ENCODE data around the gene ZNF506. TPM values are rescaled to one million over a fixed set of nuclear protein-coding genes. Genes with fewer than 3 reads are reported as not detected.

Gene ZNF506
- total RNA-seq (2022; extraction: Qiagen RNA extraction), result 0.12 to 0.39 TPM (median 0.15 TPM) in 5 replicates

GRCh38 chr19:19821366-19821951 is at the start of gene ZNF506:
Gene ZNF506, minus strand, starts transcription at chr19:19821750. Its CDS starts 147 bp downstream, at chr19:19821603.

GRCh38 chr19:19865750-19866610 is 44.4 kb upstream of the ZNF506 start, which contains the start of gene ZNF253:
Gene ZNF253, plus strand, starts transcription at chr19:19865882. Its CDS starts 115 bp downstream, at chr19:19865997.

Other genes starting within 250 kb of the ZNF506 start
- 0.93 to 2.3 TPM (median 2.2 TPM) in 5 replicates for gene PBX4, start 203.1 kb downstream of the ZNF506 start, total RNA-seq (2022; extraction: Qiagen RNA extraction)
- 2.0 to 4.7 TPM (median 4.2 TPM) in 5 replicates for gene LPAR2, start 193.5 kb downstream of the ZNF506 start, total RNA-seq (2022; extraction: Qiagen RNA extraction)
- gene GMIP, start 178.1 kb downstream of the ZNF506 start, total RNA-seq (2022; extraction: Qiagen RNA extraction), result 4.8 to 6.5 TPM (median 5.3 TPM) in 5 replicates
- gene ATP13A1, start 158.1 kb downstream of the ZNF506 start, total RNA-seq (2022; extraction: Qiagen RNA extraction), result 24.3 to 34.7 TPM (median 32.8 TPM) in 5 replicates
- 3.0 to 5.7 TPM (median 3.8 TPM) in 5 replicates for gene ZNF101, start 152.9 kb downstream of the ZNF506 start, total RNA-seq (2022; extraction: Qiagen RNA extraction)
- 1.7 to 2.6 TPM (median 1.9 TPM) in 5 replicates for gene ZNF14, start 88.6 kb downstream of the ZNF506 start, total RNA-seq (2022; extraction: Qiagen RNA extraction)
- 0.03 TPM in 1 of 5 replicates, not detected in the others for gene ZNF253, start 44.1 kb upstream of the ZNF506 start, total RNA-seq (2022; extraction: Qiagen RNA extraction)
- gene ZNF93, start 79.2 kb upstream of the ZNF506 start, total RNA-seq (2022; extraction: Qiagen RNA extraction), result not detected in 5 replicates
- not detected in 5 replicates for gene ZNF682, start 217.8 kb upstream of the ZNF506 start, total RNA-seq (2022; extraction: Qiagen RNA extraction)

Data from A549 treated with AZD2906 at 1 μM for 4 hours (cell line).